PC-9 (cell line): ENCODE data around the gene SERINC5.

Experiments
- EZH2 ChIP-seq: fragments of 200-600 bp; sonication (generic); IDR thresholded peaks from 2 replicates; pipeline ENCODE4 v1.8.0; 2017; ENCODE audit warnings: antibody characterized with exemption, low read depth
- TF ChIP-seq, protein P1 (sequence below): fragments of 200-600 bp; sonication (generic); conservative IDR thresholded peaks from 2 replicates; pipeline ENCODE4 v1.6.1; 2017; ENCODE audit warnings: mixed run types, antibody characterized with exemption, mild to moderate bottlenecking, moderate library complexity

DNA sequence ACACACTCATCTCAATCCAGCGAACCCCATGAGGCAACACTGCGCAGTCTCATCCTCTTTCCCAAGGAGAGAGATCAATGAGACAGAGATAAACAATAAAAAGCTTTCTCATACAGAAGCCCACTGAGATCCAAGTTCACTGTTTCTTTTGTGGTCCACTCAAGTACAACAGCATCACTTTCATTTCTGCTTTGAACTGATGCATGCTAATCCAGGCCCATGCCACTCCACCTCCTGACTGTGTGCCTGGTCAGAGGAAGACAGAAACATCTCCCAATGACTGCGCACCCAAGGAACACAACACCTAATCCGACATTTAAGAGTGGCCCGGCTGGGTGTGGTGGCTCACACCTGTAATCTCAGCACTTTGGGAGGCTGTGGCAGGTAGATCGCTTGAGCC lies 104.0 kb downstream of the SERINC5 start:
- TF ChIP-seq, protein P1, sequence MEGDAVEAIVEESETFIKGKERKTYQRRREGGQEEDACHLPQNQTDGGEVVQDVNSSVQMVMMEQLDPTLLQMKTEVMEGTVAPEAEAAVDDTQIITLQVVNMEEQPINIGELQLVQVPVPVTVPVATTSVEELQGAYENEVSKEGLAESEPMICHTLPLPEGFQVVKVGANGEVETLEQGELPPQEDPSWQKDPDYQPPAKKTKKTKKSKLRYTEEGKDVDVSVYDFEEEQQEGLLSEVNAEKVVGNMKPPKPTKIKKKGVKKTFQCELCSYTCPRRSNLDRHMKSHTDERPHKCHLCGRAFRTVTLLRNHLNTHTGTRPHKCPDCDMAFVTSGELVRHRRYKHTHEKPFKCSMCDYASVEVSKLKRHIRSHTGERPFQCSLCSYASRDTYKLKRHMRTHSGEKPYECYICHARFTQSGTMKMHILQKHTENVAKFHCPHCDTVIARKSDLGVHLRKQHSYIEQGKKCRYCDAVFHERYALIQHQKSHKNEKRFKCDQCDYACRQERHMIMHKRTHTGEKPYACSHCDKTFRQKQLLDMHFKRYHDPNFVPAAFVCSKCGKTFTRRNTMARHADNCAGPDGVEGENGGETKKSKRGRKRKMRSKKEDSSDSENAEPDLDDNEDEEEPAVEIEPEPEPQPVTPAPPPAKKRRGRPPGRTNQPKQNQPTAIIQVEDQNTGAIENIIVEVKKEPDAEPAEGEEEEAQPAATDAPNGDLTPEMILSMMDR = no peak
- TF ChIP-seq EZH2 = no peak
